B cell (primary cell): ENCODE data around the gene CYS1. TPM values are rescaled to one million over a fixed set of nuclear protein-coding genes. Genes with fewer than 3 reads are reported as not detected.
A peak's percentile ranks its signal among the peaks of the same experiment; 100 is the strongest.

Experiments
- ATAC-seq: fragments of 200-7000 bp; cut with Tn5 transposase; one replicate; pipeline ENCODE4 v1.10.0; 2021; ENCODE audit warnings: low read depth, mild to moderate bottlenecking, moderate number of reproducible peaks, moderate library complexity
- CTCF ChIA-PET: fragments of 350-600 bp; sonication (Branson Sonifier 250); formaldehyde crosslinking; loops from one replicate; lab custom pipeline; 2021; ENCODE audit warnings: antibody characterized with exemption, inconsistent platforms; lab: Charles Lee
- POLR2A ChIA-PET: fragments of 350-600 bp; sonication (Branson Sonifier 250); formaldehyde crosslinking; loops from one replicate; lab custom pipeline; 2021; ENCODE audit warnings: antibody characterized with exemption; lab: Charles Lee
- DNase-seq: peaks from one replicate; pipeline ENCODE4 v3.0.0; 2013
- H2AFZ ChIP-seq: 2 replicates; pipeline ENCODE4 v1.6.1; 2012; ENCODE audit warnings: mild to moderate bottlenecking, low read depth, low read length; ENCODE audit not compliant: insufficient read depth, poor library complexity, severe bottlenecking
- H3K27ac ChIP-seq, 2 donors: 1 replicate in 1 of 2; 2 replicates in 1 of 2; pipeline ENCODE4 v1.5.1; 2012 to 2013; ENCODE audit warnings: low read length in 2 of 2, mild to moderate bottlenecking in 2 of 2, moderate library complexity in 1 of 2
- H3K27me3 ChIP-seq, 4 experiments: fragments of 200-600 bp in 1 of 4; sonication (generic) in 1 of 4; replicated peaks in 1 of 4; 1 replicate in 2 of 4; 2 replicates in 2 of 4; pipeline versions ENCODE4 v1.6.1 to v1.7.0; 2013 to 2016; ENCODE audit warnings: low read length in 3 of 4, mild to moderate bottlenecking in 2 of 4, mixed read lengths in 1 of 4, moderate library complexity in 1 of 4; ENCODE audit not compliant: insufficient read depth in 4 of 4, control insufficient read depth in 3 of 4; ENCODE audit errors: control extremely low read depth in 1 of 4
- H3K36me3 ChIP-seq, 2 experiments: replicated peaks in 1 of 2; 1 replicate in 1 of 2; 2 replicates in 1 of 2; pipeline versions ENCODE4 v1.6.1 to v1.7.1; 2013; ENCODE audit warnings: low read length in 1 of 2; ENCODE audit not compliant: insufficient read depth in 2 of 2, control insufficient read depth in 1 of 2; ENCODE audit errors: control extremely low read depth in 1 of 2, extremely low read depth in 1 of 2
- H3K4me1 ChIP-seq, 2 donors: fragments of 200-600 bp in 1 of 2; sonication (generic) in 1 of 2; 1 replicate in 1 of 2; 2 replicates in 1 of 2; pipeline versions ENCODE4 v1.5.1 to v1.6.1; 2013 to 2017; ENCODE audit warnings: low read length in 2 of 2; ENCODE audit not compliant: control insufficient read depth in 2 of 2, insufficient read depth in 2 of 2
- H3K4me2 ChIP-seq: replicated peaks from 2 replicates; pipeline ENCODE3; 2012; ENCODE audit warnings: mild to moderate bottlenecking, low read depth, low read length; ENCODE audit not compliant: poor library complexity, severe bottlenecking
- H3K4me3 ChIP-seq, 5 experiments: fragments of 200-600 bp in 1 of 5; sonication (generic) in 1 of 5; 1 replicate in 3 of 5; 2 replicates in 2 of 5; pipeline versions ENCODE4 v1.5.1 to v1.7.0; 2011 to 2016; ENCODE audit warnings: low read length in 4 of 5, mild to moderate bottlenecking in 4 of 5, low read depth in 2 of 5, control low read depth in 1 of 5, moderate library complexity in 1 of 5; ENCODE audit not compliant: insufficient read depth in 1 of 5; ENCODE audit errors: control extremely low read depth in 1 of 5, extremely low read depth in 1 of 5
- H3K79me2 ChIP-seq: fragments of 200-600 bp; sonication (generic); one replicate; pipeline ENCODE4 v1.6.0; 2016; ENCODE audit warnings: low read length; ENCODE audit not compliant: control insufficient read depth, insufficient read depth
- H3K9ac ChIP-seq: fragments of 200-600 bp; sonication (generic); 2 replicates; pipeline ENCODE4 v1.6.1; 2017; ENCODE audit warnings: mild to moderate bottlenecking, low read length, moderate library complexity
- H3K9me3 ChIP-seq, 3 donors: one replicate each; pipeline versions ENCODE4 v1.6.1 to v1.7.1; 2013; ENCODE audit warnings: low read length in 2 of 3; ENCODE audit not compliant: control insufficient read depth in 2 of 3, insufficient read depth in 1 of 3; ENCODE audit errors: control extremely low read depth in 1 of 3
- H4K20me1 ChIP-seq: 2 replicates; pipeline ENCODE4 v1.6.0; 2012; ENCODE audit warnings: mild to moderate bottlenecking, low read length; ENCODE audit not compliant: insufficient read depth, control insufficient read depth, poor library complexity, severe bottlenecking
- H3K27ac Mint-ChIP-seq: one replicate; pipeline ENCODE4 v1.8.0; 2021; ENCODE audit warnings: mixed read lengths
- H3K27me3 Mint-ChIP-seq: one replicate; pipeline ENCODE4 v1.8.0; 2021; ENCODE audit warnings: mixed read lengths
- H3K4me1 Mint-ChIP-seq: one replicate; pipeline ENCODE4 v1.8.0; 2021; ENCODE audit warnings: mixed read lengths
- H3K4me3 Mint-ChIP-seq: one replicate; pipeline ENCODE4 v1.8.0; 2021; ENCODE audit warnings: mixed read lengths
- H3K9me3 Mint-ChIP-seq: one replicate; pipeline ENCODE4 v1.8.0; 2022; ENCODE audit warnings: mixed read lengths; ENCODE audit not compliant: insufficient read depth
- CTCF ChIP-seq: fragments of 200-600 bp; IDR thresholded peaks from one replicate; pipeline ENCODE4 v1.8.0; 2022; ENCODE audit warnings: antibody characterized with exemption, mild to moderate bottlenecking
- EZH2 ChIP-seq: IDR thresholded peaks from 2 replicates; pipeline ENCODE4 v1.6.1; 2012; ENCODE audit warnings: borderline replicate concordance, low read depth, mild to moderate bottlenecking, moderate library complexity, low read length; ENCODE audit not compliant: insufficient read depth, poor library complexity, severe bottlenecking
- WGBS: methylation state at CpG from one replicate; pipeline ENCODE4 v1.1.5; 2013; ENCODE audit warnings: missing lambda C conversion rate; ENCODE audit not compliant: insufficient coverage; 5-methylcytosine and 5-hydroxymethylcytosine counted together
- intact Hi-C: fragments of 100-400 bp; cut with micrococcal nuclease; formaldehyde crosslinking; loops from one replicate; pipeline ENCODE4 v1.10.0; 2022
- polyA plus RNA-seq: library from polyadenylated mRNA; depleted of rRNA; stranded (reverse); fragments of >200 nt; gene quantifications from 2 replicates; pipeline ENCODE4 v1.2.3, GENCODE V29; 2012
- total RNA-seq, 2 donors: library from RNA; stranded (reverse); fragments of 120-200 nt in 1 of 2; gene quantifications; 1 replicate in 1 of 2; 2 replicates in 1 of 2; pipeline versions ENCODE4 v1.2.3 to v1.2.4, GENCODE V29; 2013 to 2022

Gene CYS1
- total and polyA plus RNA-seq, 2 donors (not counting 1 experiment from before 2014, with no cell fraction given) = not detected

- ChIA-PET CTCF (interaction anchor here (0.6 to 6.9 kb wide), 8 partner anchors 9 to 406 kb away, joined by 3 to 59 read pairs (median 4); no protein-coding TSS in a partner anchor), POLR2A (interaction anchor here (0.6 to 2.2 kb wide), 4 partner anchors 14 to 185 kb away, joined by 4 to 16 read pairs (median 6); partner anchors contain the start of genes KLF11 and TAF1B)
- Histone ChIP-seq H3K4me1 (peaks cover 44 to 56% of the 10 kb centered on the region in 2 donors), H3K27me3 (no peaks in the 10 kb centered on the region), H3K9ac (peak overlapping the region; percentile 82), H2AFZ (peak overlapping the region; percentile 79), H3K4me2 (peak overlapping the region; percentile 83), H3K4me3 (peak overlapping the region in 3 of 5 experiments; percentile 59 to 76 (median 71)), H4K20me1 (no peaks in the 10 kb centered on the region), H3K79me2 (peaks cover 9% of the 10 kb centered on the region), H3K27ac (peak overlapping the region; percentile 75 to 96), H3K9me3 (no peaks in the 10 kb centered on the region), H3K36me3 (no peaks in the 10 kb centered on the region)
- DNase-seq = no peak
- intact Hi-C loops = no loop called here
- no peaks in the 10 kb centered on the region for H3K9me3 Mint-ChIP-seq
- peak overlapping the region; percentile 86 for H3K27ac Mint-ChIP-seq
- peaks cover 46% of the 10 kb centered on the region for H3K4me1 Mint-ChIP-seq
- TF ChIP-seq EZH2 (no peak), CTCF (no peak)
- WGBS = 93% methylated on average over 15 of the region's 16 CpGs
- ATAC-seq = no peak
- H3K27me3 Mint-ChIP-seq = no peaks in the 10 kb centered on the region
- H3K4me3 Mint-ChIP-seq = peak overlapping the region; percentile 82
These were observed 51.7 kb downstream of the CYS1 start for GRCh38 chr2:10028407-10028987.

GRCh38 chr2:10027660-10028330 is 52.4 kb downstream of the CYS1 start:
- no peak for TF ChIP-seq CTCF
- TF ChIP-seq EZH2 = no peak
- Histone ChIP-seq H3K27ac (no peak overlapping the region), H3K36me3 (no peaks in the 10 kb centered on the region), H3K4me3 (no peak overlapping the region), H3K9ac (no peak overlapping the region), H3K9me3 (no peaks in the 10 kb centered on the region), H3K27me3 (no peaks in the 10 kb centered on the region), H3K79me2 (peaks cover 9% of the 10 kb centered on the region), H2AFZ (peak overlapping the region; percentile 79), H4K20me1 (no peaks in the 10 kb centered on the region), H3K4me2 (peak overlapping the region; percentile 83), H3K4me1 (peaks cover 44 to 52% of the 10 kb centered on the region in 2 donors)
- DNase-seq (no peak), ATAC-seq (no peak)
- POLR2A ChIA-PET = interaction anchor here (1.2 kb wide), 1 partner anchor 21 kb away, joined by 5 read pairs; no protein-coding TSS in a partner anchor
- WGBS = 94% methylated on average over 13 of the region's 16 CpGs
- no peak overlapping the region for H3K4me3 Mint-ChIP-seq
- CTCF ChIA-PET = interaction anchor here (0.8 to 6.9 kb wide), 5 partner anchors 8 to 214 kb away, joined by 3 to 59 read pairs (median 5); no protein-coding TSS in a partner anchor
- intact Hi-C loops = no loop called here
- H3K27me3 Mint-ChIP-seq = no peaks in the 10 kb centered on the region
- no peaks in the 10 kb centered on the region for H3K9me3 Mint-ChIP-seq
- peaks cover 44% of the 10 kb centered on the region for H3K4me1 Mint-ChIP-seq
- peak overlapping the region; percentile 75 for H3K27ac Mint-ChIP-seq
